AG04450 (cell line): ENCODE measurements around the gene TSPOAP1. TPM values are rescaled to one million over a fixed set of nuclear protein-coding genes. Genes with fewer than 3 reads are reported as not detected.

ENCODE experiments used
- CTCF ChIA-PET: fragments of 300-600, 350-600 bp; formaldehyde crosslinking; extraction: SDS; loops from one replicate; lab custom pipeline; 2022; ENCODE audit warnings: antibody characterized with exemption, inconsistent platforms; lab: Charles Lee
- POLR2A ChIA-PET: fragments of 350-600 bp; formaldehyde crosslinking; extraction: SDS; loops from one replicate; lab custom pipeline; 2021; ENCODE audit warnings: antibody characterized with exemption, inconsistent platforms; lab: Yijun Ruan, JAX
- DNase-seq: peaks from one replicate; pipeline ENCODE4 v3.0.0-alpha.2; 2011; ENCODE audit warnings: low read depth, low spot score
- H3K27ac ChIP-seq: one replicate; pipeline ENCODE4 v1.5.1; 2012; ENCODE audit warnings: low read depth, low read length, control low read depth
- H3K27me3 ChIP-seq: one replicate; pipeline ENCODE4 v1.6.0; 2012; ENCODE audit warnings: low read length; ENCODE audit not compliant: control insufficient read depth, insufficient read depth
- H3K4me3 ChIP-seq: 2 replicates; pipeline ENCODE4 v1.5.1; 2011; ENCODE audit warnings: mild to moderate bottlenecking, low read depth, low read length, control low read depth
- H3K9me3 ChIP-seq: 2 replicates; pipeline ENCODE4 v1.5.1; 2012; ENCODE audit warnings: low read length; ENCODE audit not compliant: control insufficient read depth, insufficient read depth
- CTCF ChIP-seq: IDR thresholded peaks from 2 replicates; pipeline ENCODE4 v1.5.1; 2011; ENCODE audit warnings: low read depth, low read length, control low read depth, inconsistent platforms
- polyA plus RNA-seq: library from polyadenylated mRNA; depleted of rRNA; stranded (reverse); fragments of >200 nt; gene quantifications from 2 replicates; pipeline ENCODE4 v1.2.3, GENCODE V29; 2011

Gene TSPOAP1
- polyA plus RNA-seq, 1 experiment, result 1.7 TPM

- no peak overlapping the region for H3K4me3 ChIP-seq
- H3K9me3 ChIP-seq, result no peaks in the 10 kb centered on the region
- CTCF ChIA-PET, result no interaction called here
- TF ChIP-seq CTCF, result no peak
- peaks cover 16% of the 10 kb centered on the region for H3K27me3 ChIP-seq
- H3K27ac ChIP-seq, result no peak overlapping the region
- no peak for DNase-seq
- POLR2A ChIA-PET, result no interaction called here
Measured at GRCh38 chr17:58360296-58361063, 31.9 kb upstream of the TSPOAP1 start.

GRCh38 chr17:58358408-58359172 is 30.0 kb upstream of the TSPOAP1 start:
- ChIA-PET POLR2A (no interaction called here), CTCF (no interaction called here)
- H3K27me3 ChIP-seq, result peaks cover 9% of the 10 kb centered on the region
- no peak overlapping the region for H3K27ac ChIP-seq
- no peaks in the 10 kb centered on the region for H3K9me3 ChIP-seq
- no peak for DNase-seq
- no peak for TF ChIP-seq CTCF
- H3K4me3 ChIP-seq, result no peak overlapping the region

- CTCF ChIA-PET, result no interaction called here
- POLR2A ChIA-PET, result no interaction called here
- DNase-seq, result no peak
Measured at GRCh38 chr17:58357312-58358297, 29.0 kb upstream of the TSPOAP1 start.

GRCh38 chr17:58356231-58356630 is 27.6 kb upstream of the TSPOAP1 start:
- ChIA-PET POLR2A (interaction anchor here (0.7 kb wide), 1 partner anchor 17 kb away, joined by 15 read pairs; no protein-coding TSS in a partner anchor), CTCF (interaction anchor here (0.6 to 2.3 kb wide), 4 partner anchors 31 to 1241 kb away, joined by 3 to 12 read pairs (median 8); no protein-coding TSS in a partner anchor)
- H3K9me3 ChIP-seq, result no peaks in the 10 kb centered on the region
- H3K27ac ChIP-seq, result no peak overlapping the region
- TF ChIP-seq CTCF, result no peak
- H3K4me3 ChIP-seq, result no peak overlapping the region
- peaks cover 9% of the 10 kb centered on the region for H3K27me3 ChIP-seq
- DNase-seq, result no peak

More at GRCh38 chr17:58357312-58358297, 29.0 kb upstream of the TSPOAP1 start:
- Histone ChIP-seq H3K9me3 (no peaks in the 10 kb centered on the region), H3K4me3 (no peak overlapping the region), H3K27ac (no peak overlapping the region), H3K27me3 (peaks cover 9% of the 10 kb centered on the region)
- no peak for TF ChIP-seq CTCF
